ENCODE data around the gene CD164L2. TPM values are rescaled to one million over a fixed set of nuclear protein-coding genes. Genes with fewer than 3 reads are reported as not detected.

CD164L2 gene
- total RNA-seq, 1 donor from 2014 or later = not detected

- no peak for DNase-seq (ENCODE audit: low read depth, low spot score)
- Mint-ChIP-seq H3K36me3 (ENCODE audit: low read depth) (peaks cover 24% of the 10 kb centered on the region), H3K9me3 (no peaks in the 10 kb centered on the region), H3K4me1 (peaks cover 35% of the 10 kb centered on the region), H3K27me3 (ENCODE audit: low read depth) (no peaks in the 10 kb centered on the region), H3K27ac (ENCODE audit: unreplicated experiment) (no peak overlapping the region), H3K4me3 (no peak overlapping the region)
- TF ChIP-seq CTCF (conservative IDR thresholded peaks at IDR 0.05) = peak; percentile 70
Measured at GRCh38 chr1:27416387-27417111, 33.4 kb upstream of the CD164L2 start.

DNA sequence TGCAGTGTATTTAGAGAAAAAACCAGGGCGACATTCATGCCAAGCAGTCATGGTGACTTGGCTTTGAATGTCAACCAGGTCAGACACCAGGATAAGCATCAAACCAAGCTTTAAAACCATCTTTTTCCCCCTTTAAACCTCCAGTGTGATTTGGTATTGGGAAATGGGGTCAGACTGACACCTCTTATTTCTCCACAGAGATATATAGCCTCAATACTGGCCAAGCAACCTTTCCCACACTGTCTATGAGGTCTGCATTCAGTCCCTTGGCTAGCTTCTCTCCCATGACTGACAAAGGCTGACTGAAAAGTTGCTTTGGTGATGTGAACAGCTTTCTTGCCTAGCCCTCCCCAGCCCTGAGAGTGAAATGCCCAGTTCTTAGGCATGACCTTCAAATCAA is 31.0 kb upstream of the CD164L2 start:
- H3K27me3 Mint-ChIP-seq (ENCODE audit: low read depth) = no peaks in the 10 kb centered on the region
- no peak for TF ChIP-seq CTCF (conservative IDR thresholded peaks at IDR 0.05)
- no peak overlapping the region for H3K4me3 Mint-ChIP-seq
- no peaks in the 10 kb centered on the region for H3K9me3 Mint-ChIP-seq
- no peak for DNase-seq (ENCODE audit: low read depth, low spot score)
- peaks cover 30% of the 10 kb centered on the region for H3K36me3 Mint-ChIP-seq (ENCODE audit: low read depth)
- peaks cover 30% of the 10 kb centered on the region for H3K4me1 Mint-ChIP-seq
- no peak overlapping the region for H3K27ac Mint-ChIP-seq (ENCODE audit: unreplicated experiment)

GRCh38 chr1:27413004-27413403 is 29.9 kb upstream of the CD164L2 start:
- DNase-seq (ENCODE audit: low read depth, low spot score) = no peak
- H3K36me3 Mint-ChIP-seq (ENCODE audit: low read depth) = peaks cover 34% of the 10 kb centered on the region
- H3K27ac Mint-ChIP-seq (ENCODE audit: unreplicated experiment) = no peak overlapping the region
- TF ChIP-seq CTCF (conservative IDR thresholded peaks at IDR 0.05) = no peak
- peaks cover 19% of the 10 kb centered on the region for H3K4me1 Mint-ChIP-seq
- H3K9me3 Mint-ChIP-seq = no peaks in the 10 kb centered on the region
- H3K4me3 Mint-ChIP-seq = no peak overlapping the region
- no peaks in the 10 kb centered on the region for H3K27me3 Mint-ChIP-seq (ENCODE audit: low read depth)

- H3K9me3 Mint-ChIP-seq = no peaks in the 10 kb centered on the region
- H3K27me3 Mint-ChIP-seq (ENCODE audit: low read depth) = no peaks in the 10 kb centered on the region
- DNase-seq (ENCODE audit: low read depth, low spot score) = no peak
- H3K36me3 Mint-ChIP-seq (ENCODE audit: low read depth) = peaks cover 34% of the 10 kb centered on the region
- no peak overlapping the region for H3K4me3 Mint-ChIP-seq
- H3K27ac Mint-ChIP-seq (ENCODE audit: unreplicated experiment) = no peak overlapping the region
- no peak for TF ChIP-seq CTCF (conservative IDR thresholded peaks at IDR 0.05)
- H3K4me1 Mint-ChIP-seq = peaks cover 18% of the 10 kb centered on the region
Measured at GRCh38 chr1:27412502-27412901, 29.4 kb upstream of the CD164L2 start.

DNA sequence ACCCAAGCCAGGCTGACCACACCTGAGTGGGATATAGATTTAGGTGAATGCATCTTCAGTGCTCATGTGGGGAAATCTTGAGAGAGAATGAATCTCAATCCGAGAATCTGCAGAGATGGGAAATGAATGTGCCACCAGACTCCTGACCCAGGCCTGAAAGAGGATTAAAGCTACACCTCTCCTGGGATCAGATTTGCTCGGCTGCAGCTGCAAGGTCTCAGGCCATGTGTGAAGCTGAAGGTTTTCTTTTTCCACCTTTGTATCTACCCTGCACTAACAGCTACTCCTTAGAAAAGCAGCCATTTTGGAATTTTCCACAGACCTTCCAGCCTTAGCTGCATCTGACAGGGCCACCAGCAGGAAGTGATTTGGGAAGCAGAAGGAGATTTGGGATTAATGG is 27.6 kb upstream of the CD164L2 start:
- no peak overlapping the region for H3K27ac Mint-ChIP-seq (ENCODE audit: unreplicated experiment)
- no peaks in the 10 kb centered on the region for H3K27me3 Mint-ChIP-seq (ENCODE audit: low read depth)
- H3K4me1 Mint-ChIP-seq = peaks cover 22% of the 10 kb centered on the region
- DNase-seq (ENCODE audit: low read depth, low spot score) = no peak
- no peak overlapping the region for H3K4me3 Mint-ChIP-seq
- peaks cover 32% of the 10 kb centered on the region for H3K36me3 Mint-ChIP-seq (ENCODE audit: low read depth)
- no peaks in the 10 kb centered on the region for H3K9me3 Mint-ChIP-seq
- no peak for TF ChIP-seq CTCF (conservative IDR thresholded peaks at IDR 0.05)

Data from neural crest cell (in vitro differentiated cells).